ENCODE measurements around the gene ITGB4.

The ITGB4 gene

GRCh38 chr17:75733471-75733870 lies 12.2 kb downstream of the ITGB4 start:
- DNase-seq = no peak

- no peak for DNase-seq
These were observed 13.5 kb downstream of the ITGB4 start for GRCh38 chr17:75734674-75735294.

- no peak for DNase-seq
These were observed 15.0 kb downstream of the ITGB4 start for GRCh38 chr17:75736173-75736835.

GRCh38 chr17:75737133-75737962 lies 16.1 kb downstream of the ITGB4 start:
- DNase-seq = no peak

GRCh38 chr17:75738218-75738802 lies 17.1 kb downstream of the ITGB4 start:
- DNase-seq = no peak

- DNase-seq = no peak
These were observed 17.9 kb downstream of the ITGB4 start for GRCh38 chr17:75739174-75739573.

GRCh38 chr17:75739801-75740200 lies 18.5 kb downstream of the ITGB4 start:
- DNase-seq = no peak

- DNase-seq = no peak
These were observed 19.0 kb downstream of the ITGB4 start for GRCh38 chr17:75740215-75740614.

- DNase-seq = no peak
These were observed 19.4 kb downstream of the ITGB4 start for GRCh38 chr17:75740631-75741077.

GRCh38 chr17:75742337-75742736 lies 21.1 kb downstream of the ITGB4 start:
- no peak for DNase-seq

- DNase-seq = no peak
These were observed 22.5 kb downstream of the ITGB4 start for GRCh38 chr17:75743625-75744206.

GRCh38 chr17:75748706-75749105 lies 27.4 kb downstream of the ITGB4 start:
- DNase-seq = no peak

- DNase-seq = peak; percentile 58
These were observed 28.5 kb downstream of the ITGB4 start for GRCh38 chr17:75749545-75750389.

GRCh38 chr17:75750661-75751423 lies 29.6 kb downstream of the ITGB4 start:
- no peak for DNase-seq

- no peak for DNase-seq
These were observed 30.6 kb downstream of the ITGB4 start for GRCh38 chr17:75751676-75752404.

- DNase-seq = no peak
These were observed 31.1 kb downstream of the ITGB4 start for GRCh38 chr17:75752405-75752709.

GRCh38 chr17:75752802-75753513 lies 31.7 kb downstream of the ITGB4 start:
- no peak for DNase-seq

- DNase-seq = no peak
These were observed 32.5 kb downstream of the ITGB4 start for GRCh38 chr17:75753514-75754377.

Data from KG1 (cell line).